Erythroblast (primary cell): ENCODE measurements around the gene RNF213.
"Not testable (repeated sequence)": the region's sequence is repeated elsewhere in the genome, so short reads cannot be mapped to it uniquely, and the experiment has no call there.

Experiments
- DNase-seq, 2 experiments: peaks; one replicate each; lab custom pipeline; 2025; lab: John Stamatoyannopoulos, UW
- GATA1 ChIP-seq: IDR thresholded peaks from 2 replicates; pipeline ENCODE4 v1.6.1; 2011; ENCODE audit warnings: low read depth, mild to moderate bottlenecking, control low read depth, low read length, moderate library complexity
- POLR2A ChIP-seq: IDR thresholded peaks from 2 replicates; pipeline ENCODE4 v1.6.1; 2011; ENCODE audit warnings: mild to moderate bottlenecking, low read length

The RNF213 gene

GRCh38 chr17:80248894-80249710 is 11.6 kb upstream of the RNF213 start:
- TF ChIP-seq POLR2A: no peak
- TF ChIP-seq GATA1: no peak
- DNase-seq: peak in 1 of 2 experiments; percentile 19

GRCh38 chr17:80251966-80252365 is 8.7 kb upstream of the RNF213 start:
- TF ChIP-seq POLR2A: no peak
- no peak for TF ChIP-seq GATA1
- no peak for DNase-seq

GRCh38 chr17:80252871-80253270 is 7.8 kb upstream of the RNF213 start:
- no peak for TF ChIP-seq GATA1
- TF ChIP-seq POLR2A: no peak
- DNase-seq: peak; percentile 45 to 66

GRCh38 chr17:80253631-80254395 is 6.8 kb upstream of the RNF213 start:
- peak in 1 of 2 experiments; percentile 17 for DNase-seq
- no peak for TF ChIP-seq POLR2A
- no peak for TF ChIP-seq GATA1

- TF ChIP-seq GATA1 (peak; percentile 62), POLR2A (peak; percentile 72)
- peak; percentile 91 to 93 for DNase-seq
Measured at GRCh38 chr17:80254396-80255251, 6.0 kb upstream of the RNF213 start.

- TF ChIP-seq GATA1 (no peak), POLR2A (no peak)
- DNase-seq: no peak
Measured at GRCh38 chr17:80256034-80256350, 4.7 kb upstream of the RNF213 start.

GRCh38 chr17:80257716-80258213 is 2.9 kb upstream of the RNF213 start:
- DNase-seq: no peak
- TF ChIP-seq POLR2A (no peak), GATA1 (no peak)

- not testable (repeated sequence) for DNase-seq
Measured at GRCh38 chr17:80258296-80258695, 2.4 kb upstream of the RNF213 start.

GRCh38 chr17:80259457-80260068 is 1.1 kb upstream of the RNF213 start:
- no peak for TF ChIP-seq POLR2A
- TF ChIP-seq GATA1: no peak
- DNase-seq: peak; percentile 29 to 69

- DNase-seq: peak; percentile 81 to 89
- TF ChIP-seq GATA1 (no peak), POLR2A (peak; percentile 61)
Measured at GRCh38 chr17:80260069-80260535, 550 bp upstream of the RNF213 start.

- peak; percentile 57 to 71 for DNase-seq
- TF ChIP-seq GATA1: no peak
- TF ChIP-seq POLR2A: peak; percentile 28
Measured at GRCh38 chr17:80261159-80261894, 675 bp downstream of the RNF213 start.

- no peak for DNase-seq
- TF ChIP-seq POLR2A (no peak), GATA1 (no peak)
Measured at GRCh38 chr17:80261895-80262279, 1.2 kb downstream of the RNF213 start.
